Measurements from ENCODE around the gene ITGA3. TPM values are rescaled to one million over a fixed set of nuclear protein-coding genes. Genes with fewer than 3 reads are reported as not detected.

The ITGA3 gene
- 108 TPM for polyA plus RNA-seq (2013, experiment 1 of 2)
- polyA plus RNA-seq (2013, experiment 2 of 2): 102 TPM

DNA sequence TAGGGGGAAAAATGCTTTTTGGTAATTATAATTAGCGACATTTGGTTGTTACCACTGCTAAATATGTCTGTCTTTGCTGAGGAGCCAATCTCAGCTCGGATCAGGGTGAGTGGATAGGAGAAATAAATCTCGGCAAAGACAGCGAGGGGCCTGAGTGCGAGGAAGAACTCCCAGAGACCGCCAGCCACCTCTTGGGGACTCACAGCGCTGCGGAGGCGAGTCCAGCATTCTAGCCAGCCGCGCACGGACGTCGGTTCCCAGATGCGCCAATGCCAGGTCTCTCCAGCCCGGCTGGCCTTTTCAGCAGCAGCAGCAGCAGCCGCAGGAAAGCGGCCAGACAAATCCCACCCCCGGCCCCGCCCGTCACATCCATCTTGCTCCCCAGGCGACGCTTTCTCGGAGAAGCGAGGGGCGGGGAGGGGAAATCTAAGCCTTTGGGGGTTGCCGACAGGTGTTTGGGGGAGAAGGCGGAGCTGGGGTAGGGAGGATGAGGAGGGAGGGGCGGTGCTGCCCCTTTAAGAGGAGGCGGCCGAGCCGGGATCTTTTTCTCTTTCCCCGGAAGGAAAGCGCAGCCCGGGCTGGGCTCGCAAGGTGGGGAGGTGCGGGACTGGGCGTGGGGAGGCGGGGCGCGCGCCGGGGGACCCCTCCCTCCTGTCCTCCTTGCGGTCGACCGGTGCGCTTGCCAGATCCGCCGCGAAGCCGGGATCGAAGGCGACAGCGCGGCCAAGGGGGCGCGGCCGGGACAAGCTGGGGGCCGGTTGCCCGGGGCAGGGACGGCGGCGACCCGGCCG lies at the start of gene ITGA3:
Gene ITGA3, plus strand, starts transcription at position 685 of the 791 bp plus-strand sequence. CDS start 330 bp downstream, outside the sequence.
- Histone ChIP-seq H3K36me3 (ENCODE audit: control insufficient read depth, insufficient read depth, low read length) (peaks cover 4% of the 10 kb centered on the region), H3K9me3 (ENCODE audit: control insufficient read depth, low read length) (no peaks in the 10 kb centered on the region), H3K4me3 (ENCODE audit: extremely low read depth, insufficient read depth, low read length, poor library complexity, severe bottlenecking) (peak within 1 kb of the TSS; percentile 81), H3K4me1 (ENCODE audit: control insufficient read depth, insufficient read depth, low read length, poor library complexity, severe bottlenecking) (peaks cover 73% of the 10 kb centered on the region), H3K27ac (ENCODE audit: low read depth, low read length, severe bottlenecking) (peak within 1 kb of the TSS; percentile 6)
- WGBS, 2 experiments (ENCODE audit: insufficient coverage in 2 of 2): 1 to 2% methylated on average over 27 to 41 of the region's 65 CpGs

DNA sequence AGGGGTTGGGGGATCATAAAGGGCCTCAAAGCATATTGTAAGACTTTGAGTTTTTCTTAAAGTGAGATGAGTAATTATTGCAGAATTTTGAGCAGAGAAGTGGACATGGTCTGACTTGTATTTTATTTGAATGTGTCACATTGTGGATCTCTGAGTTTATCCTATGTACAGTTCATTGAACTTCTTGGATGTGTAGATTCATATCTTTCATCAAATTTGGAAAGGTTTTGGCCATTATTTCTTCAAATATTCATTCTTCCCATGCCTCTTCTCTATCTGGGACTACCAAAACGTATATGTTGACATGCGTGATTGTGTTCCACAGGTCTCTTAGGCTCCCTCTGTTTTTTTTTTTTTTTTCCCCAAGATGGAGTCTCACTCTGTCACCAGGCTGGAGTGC lies 46.6 kb upstream of the ITGA3 start:
- no peak overlapping the region for H3K4me3 ChIP-seq (ENCODE audit: extremely low read depth, insufficient read depth, low read length, poor library complexity, severe bottlenecking)
- WGBS, 2 experiments (ENCODE audit: insufficient coverage in 2 of 2): 86 to 91% methylated on average over 2 of the region's 2 CpGs
- no peaks in the 10 kb centered on the region for H3K36me3 ChIP-seq (ENCODE audit: control insufficient read depth, insufficient read depth, low read length)

DNA sequence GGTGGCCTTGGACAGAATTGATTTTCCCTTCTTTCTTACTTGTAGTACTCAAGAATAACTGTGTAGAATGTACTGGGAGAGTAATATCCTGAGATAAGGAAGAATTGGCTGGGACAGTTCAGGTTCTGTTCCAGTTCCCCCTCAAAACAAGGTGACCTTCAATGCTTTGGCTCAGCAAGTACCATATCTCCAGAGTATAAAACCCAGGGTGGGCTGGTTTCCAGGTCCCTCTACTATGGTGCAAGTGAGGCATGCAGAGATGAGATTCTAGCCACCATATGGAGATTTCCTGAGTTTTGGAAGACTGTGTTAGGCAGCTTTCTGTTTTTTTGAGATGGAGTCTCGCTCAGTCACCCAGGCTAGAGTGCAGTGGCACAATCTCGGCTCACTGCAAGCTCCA lies 42.8 kb upstream of the ITGA3 start:
- Histone ChIP-seq H3K4me1 (ENCODE audit: control insufficient read depth, insufficient read depth, low read length, poor library complexity, severe bottlenecking) (no peaks in the 10 kb centered on the region), H3K9me3 (ENCODE audit: control insufficient read depth, low read length) (peaks cover 17% of the 10 kb centered on the region), H3K27ac (ENCODE audit: low read depth, low read length, severe bottlenecking) (no peak overlapping the region), H3K36me3 (ENCODE audit: control insufficient read depth, insufficient read depth, low read length) (no peaks in the 10 kb centered on the region), H3K4me3 (ENCODE audit: extremely low read depth, insufficient read depth, low read length, poor library complexity, severe bottlenecking) (no peak overlapping the region)
- WGBS, 2 experiments (ENCODE audit: insufficient coverage in 2 of 2): 83 to 100% methylated on average over 1 of the region's 2 CpGs

More for the DNA sequence above, 46.6 kb upstream of the ITGA3 start:
- H3K27ac ChIP-seq (ENCODE audit: low read depth, low read length, severe bottlenecking): no peak overlapping the region
- H3K4me1 ChIP-seq (ENCODE audit: control insufficient read depth, insufficient read depth, low read length, poor library complexity, severe bottlenecking): no peaks in the 10 kb centered on the region
- peaks cover 14% of the 10 kb centered on the region for H3K9me3 ChIP-seq (ENCODE audit: control insufficient read depth, low read length)

DNA sequence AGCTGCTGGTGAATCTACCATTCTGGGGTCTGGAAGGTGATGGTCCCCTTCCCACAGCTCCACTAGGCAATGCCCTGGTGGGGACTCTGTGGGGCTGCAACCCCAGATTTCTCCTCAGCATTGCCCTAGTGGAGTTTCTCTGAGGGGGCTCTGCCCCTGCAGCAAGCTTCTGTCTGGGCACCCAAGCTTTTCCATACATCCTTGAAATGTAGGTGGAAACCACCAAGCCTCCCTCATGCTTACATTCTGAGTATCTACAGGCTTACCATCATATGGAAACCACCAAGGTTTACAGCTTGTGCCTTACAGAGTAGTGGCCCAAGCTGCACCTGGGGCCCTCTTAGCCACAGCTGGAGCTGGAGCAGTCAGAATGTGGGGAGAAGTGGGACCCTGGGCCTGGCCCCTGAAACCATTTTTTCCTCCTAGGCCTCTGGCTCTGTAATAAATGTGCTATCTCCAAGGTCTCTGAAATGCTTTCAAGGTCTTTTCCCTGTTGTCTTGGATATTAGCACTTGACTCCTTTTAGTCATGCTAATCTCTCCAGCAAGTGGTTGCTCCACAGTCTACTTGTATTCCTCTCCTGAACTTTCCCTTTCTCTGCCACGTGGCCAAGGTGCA lies 41.3 kb upstream of the ITGA3 start:
- Histone ChIP-seq H3K4me1 (ENCODE audit: control insufficient read depth, insufficient read depth, low read length, poor library complexity, severe bottlenecking) (no peaks in the 10 kb centered on the region), H3K36me3 (ENCODE audit: control insufficient read depth, insufficient read depth, low read length) (no peaks in the 10 kb centered on the region), H3K27ac (ENCODE audit: low read depth, low read length, severe bottlenecking) (no peak overlapping the region), H3K9me3 (ENCODE audit: control insufficient read depth, low read length) (peaks cover 12% of the 10 kb centered on the region), H3K4me3 (ENCODE audit: extremely low read depth, insufficient read depth, low read length, poor library complexity, severe bottlenecking) (no peak overlapping the region)
- WGBS, 2 experiments (ENCODE audit: insufficient coverage in 2 of 2): 0 to 20% methylated on average over 1 of the region's 1 CpG

- 84 to 85% methylated on average over 2 of the region's 2 CpGs for WGBS, 2 experiments (ENCODE audit: insufficient coverage in 2 of 2)
- Histone ChIP-seq H3K4me1 (ENCODE audit: control insufficient read depth, insufficient read depth, low read length, poor library complexity, severe bottlenecking) (no peaks in the 10 kb centered on the region), H3K27ac (ENCODE audit: low read depth, low read length, severe bottlenecking) (no peak overlapping the region), H3K36me3 (ENCODE audit: control insufficient read depth, insufficient read depth, low read length) (no peaks in the 10 kb centered on the region), H3K4me3 (ENCODE audit: extremely low read depth, insufficient read depth, low read length, poor library complexity, severe bottlenecking) (no peak overlapping the region), H3K9me3 (ENCODE audit: control insufficient read depth, low read length) (peaks cover 12% of the 10 kb centered on the region)
Observed at GRCh38 chr17:50015146-50015545, 40.8 kb upstream of the ITGA3 start.

DNA sequence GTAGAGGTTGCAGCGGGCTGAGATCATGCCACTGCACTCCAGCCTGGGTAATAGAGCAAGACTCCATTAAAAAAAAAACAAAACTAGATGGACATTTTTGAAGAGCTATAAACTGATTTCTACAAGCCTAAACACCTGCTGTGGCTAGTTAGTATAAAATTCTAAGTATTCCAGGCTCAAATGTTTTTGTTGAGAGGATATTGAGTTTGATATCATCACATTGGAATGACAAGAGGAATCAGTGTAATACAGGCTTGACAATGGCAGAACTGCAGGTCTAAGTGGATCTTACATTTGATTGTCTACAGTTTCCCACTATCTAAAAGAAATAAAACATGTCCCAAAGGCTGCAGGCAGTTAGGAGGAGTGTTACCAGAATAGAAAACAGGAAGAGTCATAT lies 37.0 kb upstream of the ITGA3 start:
- Histone ChIP-seq H3K4me1 (ENCODE audit: control insufficient read depth, insufficient read depth, low read length, poor library complexity, severe bottlenecking) (no peaks in the 10 kb centered on the region), H3K27ac (ENCODE audit: low read depth, low read length, severe bottlenecking) (no peak overlapping the region), H3K4me3 (ENCODE audit: extremely low read depth, insufficient read depth, low read length, poor library complexity, severe bottlenecking) (no peak overlapping the region), H3K9me3 (ENCODE audit: control insufficient read depth, low read length) (peaks cover 6% of the 10 kb centered on the region), H3K36me3 (ENCODE audit: control insufficient read depth, insufficient read depth, low read length) (no peaks in the 10 kb centered on the region)
- WGBS, 2 experiments (ENCODE audit: insufficient coverage in 2 of 2): no CpG with 5 or more reads among the region's 1 CpG

GRCh38 chr17:50020841-50021599 lies 34.9 kb upstream of the ITGA3 start:
- WGBS, 2 experiments (ENCODE audit: insufficient coverage in 2 of 2): 89 to 93% methylated on average over 9 to 12 of the region's 13 CpGs
- Histone ChIP-seq H3K4me3 (ENCODE audit: extremely low read depth, insufficient read depth, low read length, poor library complexity, severe bottlenecking) (no peak overlapping the region), H3K36me3 (ENCODE audit: control insufficient read depth, insufficient read depth, low read length) (no peaks in the 10 kb centered on the region), H3K9me3 (ENCODE audit: control insufficient read depth, low read length) (no peaks in the 10 kb centered on the region), H3K27ac (ENCODE audit: low read depth, low read length, severe bottlenecking) (no peak overlapping the region), H3K4me1 (ENCODE audit: control insufficient read depth, insufficient read depth, low read length, poor library complexity, severe bottlenecking) (no peaks in the 10 kb centered on the region)

- Histone ChIP-seq H3K9me3 (ENCODE audit: control insufficient read depth, low read length) (no peaks in the 10 kb centered on the region), H3K4me3 (ENCODE audit: extremely low read depth, insufficient read depth, low read length, poor library complexity, severe bottlenecking) (no peak overlapping the region), H3K4me1 (ENCODE audit: control insufficient read depth, insufficient read depth, low read length, poor library complexity, severe bottlenecking) (no peaks in the 10 kb centered on the region), H3K27ac (ENCODE audit: low read depth, low read length, severe bottlenecking) (no peak overlapping the region), H3K36me3 (ENCODE audit: control insufficient read depth, insufficient read depth, low read length) (no peaks in the 10 kb centered on the region)
- 87 to 89% methylated on average over 4 to 6 of the region's 6 CpGs for whole genome bisulfite sequencing, 2 experiments (ENCODE audit: insufficient coverage in 2 of 2)
Observed at GRCh38 chr17:50021681-50022370, 34.1 kb upstream of the ITGA3 start.

- WGBS, 2 experiments (ENCODE audit: insufficient coverage in 2 of 2): 81 to 84% methylated on average over 6 of the region's 6 CpGs
- H3K4me1 ChIP-seq (ENCODE audit: control insufficient read depth, insufficient read depth, low read length, poor library complexity, severe bottlenecking): peaks cover 7% of the 10 kb centered on the region
- no peak overlapping the region for H3K27ac ChIP-seq (ENCODE audit: low read depth, low read length, severe bottlenecking)
- H3K4me3 ChIP-seq (ENCODE audit: extremely low read depth, insufficient read depth, low read length, poor library complexity, severe bottlenecking): no peak overlapping the region
- no peaks in the 10 kb centered on the region for H3K36me3 ChIP-seq (ENCODE audit: control insufficient read depth, insufficient read depth, low read length)
- H3K9me3 ChIP-seq (ENCODE audit: control insufficient read depth, low read length): no peaks in the 10 kb centered on the region
Observed at GRCh38 chr17:50022463-50023130, 33.3 kb upstream of the ITGA3 start.

- no peak overlapping the region for H3K27ac ChIP-seq (ENCODE audit: low read depth, low read length, severe bottlenecking)
- no peaks in the 10 kb centered on the region for H3K36me3 ChIP-seq (ENCODE audit: control insufficient read depth, insufficient read depth, low read length)
- WGBS, 2 experiments (ENCODE audit: insufficient coverage in 2 of 2): 67% methylated on average over 3 of the region's 8 CpGs; no CpG with 5 or more reads in 1 of the 2 experiments
- H3K4me3 ChIP-seq (ENCODE audit: extremely low read depth, insufficient read depth, low read length, poor library complexity, severe bottlenecking): no peak overlapping the region
- peaks cover 16% of the 10 kb centered on the region for H3K4me1 ChIP-seq (ENCODE audit: control insufficient read depth, insufficient read depth, low read length, poor library complexity, severe bottlenecking)
- no peaks in the 10 kb centered on the region for H3K9me3 ChIP-seq (ENCODE audit: control insufficient read depth, low read length)
Observed at GRCh38 chr17:50023520-50023919, 32.4 kb upstream of the ITGA3 start.

Data from mesodermal cell (in vitro differentiated cells).